HG03025 (cell line): ENCODE measurements around the gene SARS2.

Experiments used
- ATAC-seq: cut with Tn5 transposase; IDR thresholded peaks from one replicate; pipeline ENCODE4 v1.9.1; 2021; ENCODE audit warnings: mild to moderate bottlenecking, moderate library complexity; ENCODE audit not compliant: unreplicated experiment, low FRiP score

The SARS2 gene

DNA sequence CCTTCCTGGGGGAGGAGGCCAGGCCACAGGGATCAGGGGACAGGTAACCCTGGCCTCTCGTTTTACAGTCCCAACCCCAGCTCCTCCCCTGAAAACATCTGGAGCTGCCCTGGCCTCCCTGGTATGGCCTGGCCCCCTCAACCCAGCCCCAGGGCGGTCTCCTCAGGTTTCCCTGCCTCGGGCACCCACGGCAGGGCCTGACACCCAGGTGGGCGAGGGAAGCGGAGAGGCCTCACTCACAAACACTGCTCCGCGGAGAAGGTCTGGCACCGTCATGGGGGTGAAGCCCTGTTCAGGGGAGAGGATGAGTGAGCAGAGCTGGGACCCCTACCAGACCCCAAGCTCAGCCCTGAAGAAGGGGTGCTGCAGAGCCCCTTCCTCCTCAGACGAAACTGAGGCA lies 12.0 kb downstream of the SARS2 start:
- no peak for ATAC-seq

DNA sequence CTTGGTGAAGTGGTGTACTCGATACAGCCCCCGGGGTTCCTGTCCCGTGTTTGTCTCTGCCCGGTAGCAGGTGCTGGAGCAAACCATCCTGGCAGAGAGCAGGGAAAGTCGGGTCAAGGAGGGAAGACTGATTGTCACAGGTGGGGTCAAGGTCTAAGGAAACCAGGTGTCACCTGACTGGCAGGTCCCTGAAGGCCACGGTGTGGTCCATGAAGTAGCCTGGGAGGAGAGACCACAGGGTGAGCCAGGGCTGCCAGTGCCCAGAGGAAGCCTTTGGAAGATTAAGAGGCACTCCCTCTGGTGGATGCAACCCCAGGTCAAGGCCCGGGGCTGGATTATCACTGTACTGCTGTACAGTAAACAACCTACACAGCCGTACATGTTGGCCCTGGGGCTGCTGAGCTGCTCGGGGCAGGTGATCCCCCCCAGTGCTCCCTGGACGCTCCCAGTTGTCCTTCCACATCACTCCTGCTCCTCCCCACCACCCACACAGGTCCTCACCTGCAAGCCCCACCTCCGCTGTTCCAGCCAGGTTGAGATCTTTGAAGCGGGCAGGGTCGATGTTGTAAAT lies 12.6 kb downstream of the SARS2 start:
- ATAC-seq = no peak

DNA sequence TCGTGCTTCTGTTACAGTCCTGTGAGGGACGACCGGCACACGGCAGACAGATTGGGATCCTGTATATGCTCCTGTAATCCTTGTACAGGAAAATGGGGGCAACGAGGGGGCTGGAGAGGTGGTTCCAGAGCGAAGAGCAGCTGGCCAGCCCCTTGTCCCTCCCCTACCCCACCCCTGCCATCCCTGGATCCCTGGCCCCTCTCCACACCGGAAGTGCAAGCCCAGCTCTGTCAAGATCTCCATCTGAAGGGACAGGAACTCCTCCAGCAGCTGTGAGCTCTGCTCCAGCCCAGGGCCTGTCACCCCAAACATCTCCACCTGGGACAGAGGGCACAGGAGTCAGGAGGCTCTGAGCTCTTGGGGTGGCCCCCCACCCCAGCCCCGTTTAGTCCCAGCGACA lies 13.0 kb downstream of the SARS2 start:
- ATAC-seq = no peak

DNA sequence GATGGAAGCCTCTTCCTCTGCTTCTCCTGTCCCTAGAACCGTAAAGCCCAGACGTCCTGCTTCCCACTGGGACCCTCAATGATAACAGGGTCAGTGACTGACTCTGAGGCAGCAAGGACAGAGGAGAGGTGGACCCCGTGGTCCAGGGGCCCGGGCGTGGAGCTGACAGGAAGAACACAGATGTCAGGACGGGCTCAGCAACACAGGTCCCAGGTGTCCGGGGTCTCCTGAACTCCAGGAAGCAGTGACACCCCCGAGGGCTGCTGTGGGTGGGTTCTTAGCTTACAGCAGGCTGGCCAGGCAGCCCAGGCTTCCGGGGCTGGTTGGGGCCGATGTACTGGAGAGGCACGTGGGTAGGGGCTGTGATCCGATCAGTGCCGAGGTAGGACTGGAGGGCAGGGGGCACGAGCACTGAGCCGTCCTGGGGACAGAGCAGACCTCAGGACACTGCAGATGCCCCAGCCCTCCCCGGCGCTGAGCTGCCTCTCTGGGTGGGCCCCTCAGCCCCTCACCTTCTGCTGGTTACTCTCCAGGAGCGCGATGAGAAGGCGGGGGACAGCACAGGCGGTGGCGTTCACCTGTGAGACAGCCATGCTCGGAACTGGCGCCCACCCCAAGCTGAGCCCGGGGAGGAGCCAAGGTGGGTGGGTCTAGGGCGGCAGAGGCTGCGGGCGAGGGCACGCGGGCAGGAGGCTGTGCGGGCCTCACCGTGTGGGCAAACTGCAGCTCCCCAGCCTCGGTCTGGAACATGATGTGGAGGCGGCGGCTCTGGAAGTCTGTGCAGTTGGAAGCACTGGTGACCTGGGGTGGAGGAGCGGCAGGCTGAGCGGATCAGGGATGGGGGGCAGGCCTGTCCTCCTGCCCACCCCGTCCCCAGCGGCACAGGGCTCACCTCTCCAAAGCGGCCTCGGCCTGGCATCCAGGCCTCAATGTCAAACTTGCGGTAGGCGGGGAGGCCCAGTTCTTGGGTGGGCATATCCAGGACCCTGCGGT lies 14.9 kb downstream of the SARS2 start:
- ATAC-seq = no peak

DNA sequence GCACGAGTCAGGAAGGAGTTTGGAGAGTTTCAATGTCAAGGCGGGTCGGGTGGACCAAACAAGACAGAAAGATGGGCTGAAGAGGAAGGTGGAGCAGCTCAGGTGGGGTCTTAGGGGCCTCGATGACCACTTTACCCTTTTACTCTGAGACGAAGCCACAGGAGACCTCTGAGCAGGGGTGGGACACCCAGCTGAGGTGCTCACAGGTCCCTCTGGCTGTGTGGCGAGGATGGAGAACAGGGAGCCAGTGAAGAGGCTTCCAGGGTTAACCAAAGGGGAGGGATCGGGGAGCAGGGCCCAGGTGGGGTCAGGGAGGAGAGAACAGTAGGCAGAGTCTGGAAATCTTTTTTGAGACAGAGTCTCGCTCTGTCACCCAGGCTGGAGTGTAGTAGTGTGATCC lies 16.6 kb downstream of the SARS2 start:
- no peak for ATAC-seq

DNA sequence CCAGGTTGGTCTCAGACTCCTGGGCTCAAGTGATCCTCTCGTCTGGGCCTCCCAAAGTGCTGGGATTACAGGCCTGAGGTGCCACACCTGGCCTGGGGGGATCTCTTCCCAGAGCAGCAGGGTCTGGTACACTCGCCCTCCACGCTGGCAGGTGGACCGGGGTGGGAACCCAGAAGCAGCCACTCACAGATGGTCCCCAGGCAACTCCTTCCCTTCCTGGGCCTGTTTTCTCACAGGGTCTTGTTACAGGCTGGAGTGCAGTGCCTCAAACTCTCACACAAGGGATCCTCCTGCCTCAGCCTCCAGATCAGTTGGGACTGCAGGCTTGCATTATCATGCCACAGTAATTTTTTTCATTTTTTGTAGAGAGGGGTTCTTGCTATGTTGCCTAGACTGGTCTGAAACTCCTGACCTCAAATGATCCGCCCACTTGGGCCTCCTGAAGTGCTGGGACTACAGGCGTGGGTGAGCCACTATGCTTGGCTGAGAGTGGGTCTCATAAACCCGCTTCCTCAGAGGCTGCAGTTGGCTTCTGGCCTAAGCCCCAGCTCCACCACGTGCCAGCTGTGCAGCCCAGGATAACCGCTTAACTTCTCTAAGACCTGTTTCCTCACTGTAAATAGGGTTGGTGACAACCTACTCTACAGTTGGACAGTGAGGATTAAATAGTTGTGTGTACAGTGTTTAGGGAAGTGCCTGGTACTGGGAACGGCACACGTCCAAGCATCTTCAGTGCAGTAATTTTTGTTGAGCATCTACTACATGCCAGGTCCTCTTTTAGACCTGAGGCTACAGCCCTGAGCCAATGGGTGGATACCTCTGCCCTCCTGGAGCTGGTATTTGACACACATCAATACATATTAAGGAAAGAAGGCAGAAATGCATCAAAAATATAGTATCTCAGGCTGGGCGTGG lies 17.7 kb downstream of the SARS2 start:
- no peak for ATAC-seq

DNA sequence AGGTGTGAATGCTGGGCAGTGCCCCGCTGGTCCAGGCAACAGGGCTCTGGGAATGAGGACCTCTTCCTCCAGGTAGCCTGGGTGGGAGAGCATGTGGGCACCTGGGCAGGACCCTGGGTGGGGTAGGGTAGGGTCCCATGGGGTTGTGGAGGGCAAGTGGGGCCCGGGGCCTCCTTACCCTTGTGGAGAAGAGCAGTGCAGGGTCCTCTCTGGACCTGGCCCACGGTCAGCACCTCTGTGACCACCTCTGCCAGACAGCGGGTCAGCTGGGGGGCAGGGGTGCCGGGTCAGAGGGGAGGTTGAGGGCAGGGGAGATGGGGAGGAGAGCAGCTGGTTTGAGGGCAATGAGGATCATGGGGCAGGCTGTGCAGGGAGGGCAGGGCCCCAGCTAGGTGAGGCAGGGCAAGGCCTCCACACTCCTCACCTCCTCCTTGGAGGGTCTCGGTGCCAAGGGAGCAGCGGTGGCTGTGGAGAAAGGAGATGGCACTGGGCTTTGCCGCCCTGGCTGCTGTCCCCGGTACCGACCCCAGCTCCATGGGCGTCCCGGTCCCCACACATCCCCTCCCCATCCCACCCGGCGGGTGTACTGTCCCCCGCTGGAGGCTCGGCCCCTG lies 19.1 kb downstream of the SARS2 start:
- no peak for ATAC-seq

DNA sequence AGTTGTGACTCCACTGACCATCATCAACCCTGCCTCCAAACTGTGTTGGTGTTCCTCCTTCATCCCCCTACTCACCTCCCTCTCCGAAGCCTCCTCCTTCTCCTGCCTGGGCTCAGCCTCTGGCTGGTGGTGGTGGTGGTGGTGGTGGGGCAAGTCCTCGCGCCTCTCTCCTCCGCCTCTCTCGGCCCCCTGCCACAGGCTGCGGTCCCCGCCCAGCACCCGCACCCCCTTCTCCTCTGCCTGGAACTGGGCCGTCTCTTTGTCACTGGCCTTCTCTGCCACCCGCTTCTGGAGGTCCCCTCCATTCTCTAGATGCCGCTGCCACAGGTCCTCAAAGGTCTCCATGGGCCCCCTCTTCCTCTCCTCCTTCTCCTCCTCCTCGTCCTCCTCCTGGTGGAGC lies 20.1 kb downstream of the SARS2 start:
- no peak for ATAC-seq

DNA sequence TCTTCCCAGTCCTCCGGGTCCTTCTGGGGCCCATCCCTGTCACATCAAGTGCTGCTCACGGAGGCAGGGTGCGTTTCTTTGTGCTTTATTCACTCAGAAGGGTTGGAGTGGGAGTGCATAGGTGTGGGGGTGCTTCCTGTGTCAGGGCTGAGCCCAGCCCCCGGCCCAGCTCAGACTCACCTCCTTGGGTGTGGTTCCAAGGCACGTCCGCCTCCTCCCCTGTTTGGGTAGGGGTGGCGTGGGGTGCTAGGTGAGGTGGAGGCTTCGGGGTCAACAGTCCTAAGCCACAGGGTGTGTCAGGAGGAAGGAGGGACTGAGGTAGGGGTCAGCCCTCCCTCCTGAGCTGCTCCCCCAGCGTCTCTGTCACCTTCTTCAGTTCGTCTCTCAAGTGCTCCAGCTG lies 21.7 kb downstream of the SARS2 start:
- ATAC-seq = no peak

DNA sequence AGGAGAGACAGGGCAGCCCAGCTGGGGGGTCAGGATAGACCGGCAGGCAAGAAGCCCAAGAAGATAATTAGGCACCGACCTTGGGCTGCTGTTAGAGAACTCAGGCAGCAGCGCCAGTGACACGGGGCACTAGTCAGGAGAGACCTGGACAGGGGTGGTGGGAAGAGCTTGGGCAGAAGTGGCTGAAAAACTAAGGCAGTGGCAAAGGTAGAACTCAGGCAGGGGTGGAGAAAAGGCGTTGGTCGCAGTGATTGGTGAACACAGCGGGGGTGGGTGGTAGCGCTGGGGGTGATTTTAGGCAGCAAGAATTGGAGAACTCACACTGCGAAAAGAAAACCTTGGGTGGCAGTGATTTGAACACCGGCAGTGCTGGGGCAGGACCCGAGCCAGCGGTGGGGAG lies 22.9 kb downstream of the SARS2 start:
- ATAC-seq = no peak

DNA sequence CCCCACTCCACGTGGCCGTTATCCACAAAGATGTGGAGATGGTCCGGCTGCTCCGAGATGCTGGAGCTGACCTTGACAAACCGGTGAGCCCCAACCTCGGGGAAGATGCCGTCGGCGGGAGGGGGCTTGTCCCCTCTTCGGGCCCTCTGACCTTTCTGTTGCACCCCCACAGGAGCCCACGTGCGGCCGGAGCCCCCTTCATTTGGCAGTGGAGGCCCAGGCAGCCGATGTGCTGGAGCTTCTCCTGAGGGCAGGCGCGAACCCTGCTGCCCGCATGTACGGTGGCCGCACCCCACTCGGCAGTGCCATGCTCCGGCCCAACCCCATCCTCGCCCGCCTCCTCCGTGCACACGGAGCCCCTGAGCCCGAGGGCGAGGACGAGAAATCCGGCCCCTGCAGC lies 23.3 kb downstream of the SARS2 start:
- no peak for ATAC-seq

DNA sequence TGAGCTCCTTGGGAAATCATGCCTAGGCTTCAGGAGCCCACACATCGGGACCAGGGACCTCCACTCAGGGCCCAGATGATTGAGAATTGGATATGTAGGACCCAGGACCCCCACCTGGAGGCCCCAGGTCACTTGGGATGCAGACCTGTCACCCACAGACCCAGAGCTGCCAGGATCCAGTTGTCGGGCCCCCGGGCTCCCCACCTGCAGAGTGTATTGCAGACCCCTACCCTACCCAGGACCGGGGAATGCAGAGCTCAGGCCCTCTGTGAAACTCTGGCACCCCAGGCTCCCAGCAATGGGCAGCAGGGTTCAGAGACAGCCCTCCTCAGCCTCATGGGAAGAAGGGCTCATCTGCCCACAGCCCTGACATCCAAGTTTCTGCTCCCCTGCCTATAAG lies 24.9 kb downstream of the SARS2 start:
- no peak for ATAC-seq

DNA sequence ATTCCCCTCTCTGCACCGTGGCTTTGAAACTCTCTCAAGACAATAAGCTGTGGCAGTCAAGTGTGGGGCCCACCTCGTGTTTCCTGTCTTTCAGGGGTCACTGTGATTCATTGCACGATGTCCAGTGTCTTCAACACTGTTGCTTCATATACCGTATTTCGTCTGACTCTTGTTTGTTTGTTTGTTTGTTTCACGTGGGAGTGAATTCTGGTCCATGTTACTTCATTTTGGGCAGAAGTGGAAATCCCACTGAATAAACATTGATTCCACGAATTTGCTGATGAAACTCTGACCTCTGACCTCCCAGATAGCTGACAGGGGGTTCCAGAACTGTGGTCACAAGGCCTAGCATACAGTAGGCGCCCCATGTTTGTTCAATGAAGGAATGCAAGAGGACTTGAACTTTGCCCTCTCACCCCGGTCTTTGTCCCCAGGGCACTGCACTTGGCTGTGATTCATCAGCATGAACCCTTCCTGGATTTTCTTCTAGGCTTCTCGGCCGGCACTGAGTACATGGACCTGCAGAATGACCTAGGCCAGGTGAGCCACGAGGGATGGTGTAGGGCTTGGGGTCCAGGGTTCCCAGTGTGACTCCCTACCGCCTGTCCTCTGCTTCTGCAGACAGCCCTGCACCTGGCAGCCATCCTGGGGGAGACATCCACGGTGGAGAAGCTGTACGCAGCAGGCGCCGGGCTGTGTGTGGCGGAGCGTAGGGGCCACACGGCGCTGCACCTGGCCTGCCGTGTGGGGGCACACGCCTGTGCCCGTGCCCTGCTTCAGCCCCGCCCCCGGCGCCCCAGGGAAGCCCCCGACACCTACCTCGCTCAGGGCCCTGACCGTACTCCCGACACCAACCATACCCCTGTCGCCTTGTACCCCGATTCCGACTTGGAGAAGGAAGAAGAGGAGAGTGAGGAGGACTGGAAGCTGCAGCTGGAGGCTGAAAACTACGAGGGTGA lies 25.7 kb downstream of the SARS2 start:
- ATAC-seq = no peak

DNA sequence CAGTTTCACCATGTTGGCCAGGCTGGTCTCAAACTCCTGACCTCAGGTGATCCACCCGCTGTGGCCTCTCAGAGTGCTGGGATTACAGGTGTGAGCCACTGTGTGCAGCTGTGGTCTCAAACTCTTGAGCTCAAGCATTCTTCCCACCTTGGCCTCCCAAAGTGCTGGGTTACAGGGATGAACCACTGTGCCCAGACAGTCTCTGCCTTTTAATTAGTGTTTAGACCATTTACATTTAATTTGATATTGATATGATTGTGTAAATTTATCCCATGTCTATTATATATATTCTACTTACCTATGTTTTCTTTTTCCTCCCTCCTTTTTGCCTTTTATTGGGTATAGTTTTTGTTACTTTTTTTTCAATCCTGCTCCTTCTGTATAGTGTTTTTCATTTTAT lies 28.9 kb downstream of the SARS2 start:
- no peak for ATAC-seq

DNA sequence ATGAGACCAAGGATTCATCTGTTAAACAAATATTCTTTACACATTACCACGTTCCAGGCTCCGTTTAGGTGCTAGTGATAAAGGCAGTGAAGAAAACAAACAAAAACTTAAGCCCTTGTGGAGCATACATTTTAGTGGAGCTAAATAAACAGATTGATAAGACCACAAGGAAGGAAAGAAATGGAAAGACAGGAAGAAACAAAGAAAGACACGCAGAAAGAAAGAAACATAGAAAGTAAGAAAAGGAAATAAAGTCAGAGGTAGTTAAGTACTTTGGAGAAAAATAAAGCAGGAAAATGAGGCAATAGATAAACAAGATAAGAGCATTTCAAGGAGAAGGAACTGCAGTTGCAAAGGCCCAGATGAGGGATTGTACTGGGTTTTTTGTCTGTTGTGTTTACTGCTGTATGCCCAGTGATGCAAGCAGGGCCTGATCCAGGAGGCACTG lies 29.8 kb downstream of the SARS2 start:
- ATAC-seq = no peak

DNA sequence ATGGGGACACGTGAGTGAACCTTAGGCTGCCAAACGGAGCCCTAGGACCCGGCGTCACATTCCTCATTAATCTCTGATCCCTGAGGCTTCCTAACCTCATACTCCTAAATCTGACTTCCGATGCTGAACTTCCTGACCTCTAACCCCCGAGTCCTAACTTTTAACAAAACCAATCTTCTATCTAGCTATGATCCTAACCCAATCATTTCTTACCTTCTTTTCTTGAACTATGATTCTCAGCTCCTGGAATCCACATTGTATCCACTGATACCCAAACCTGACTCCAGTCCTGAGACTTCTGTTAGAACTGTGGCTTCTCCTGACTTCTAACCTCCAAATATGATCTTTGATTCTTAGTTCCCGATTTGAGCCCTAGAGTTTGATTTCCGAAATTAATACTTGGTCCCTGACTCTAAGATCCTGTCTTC lies 30.3 kb downstream of the SARS2 start:
- no peak for ATAC-seq

DNA sequence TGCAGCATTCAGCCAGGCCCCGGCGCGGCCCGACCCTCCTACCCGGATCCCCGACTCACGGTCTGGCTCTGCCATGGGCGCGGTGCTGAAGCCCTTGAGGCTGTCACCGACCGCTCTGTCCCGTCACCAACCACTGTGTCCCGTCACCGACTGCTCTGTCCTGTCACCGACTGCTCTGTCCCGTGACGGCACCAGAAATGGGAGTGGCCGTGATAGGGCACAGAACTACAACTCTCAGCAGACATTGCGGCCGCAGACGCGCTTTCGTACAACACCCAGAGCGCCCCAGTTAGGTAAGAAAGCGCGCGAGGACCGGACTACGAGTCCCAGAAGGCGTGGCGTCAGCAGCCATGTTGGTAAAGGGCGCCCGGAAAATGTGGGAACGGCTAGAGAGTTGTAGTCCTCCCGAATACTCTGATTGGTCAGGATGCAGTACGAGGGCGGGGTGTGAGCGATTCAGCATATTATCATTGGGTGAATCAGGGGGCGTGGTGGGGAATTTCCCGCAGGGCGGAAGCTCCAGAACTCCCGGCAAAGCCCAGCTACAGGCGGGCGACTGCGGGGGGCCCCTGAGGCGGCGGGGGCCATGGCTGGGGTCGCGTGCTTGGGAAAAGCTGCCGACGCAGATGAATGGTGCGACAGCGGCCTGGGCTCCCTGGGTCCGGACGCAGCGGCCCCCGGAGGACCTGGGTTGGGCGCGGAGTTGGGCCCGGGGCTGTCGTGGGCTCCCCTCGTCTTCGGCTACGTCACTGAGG lies 30.9 kb downstream of the SARS2 start, which contains the start of the genes NFKBIB and SIRT2:
TSS of gene NFKBIB (plus strand) at position 523 of the 755 bp plus-strand sequence. CDS start at position 587, 64 bp downstream.
TSS of gene SIRT2 (minus strand) at position 172 of the 755 bp plus-strand sequence. CDS start at position 75, 97 bp downstream.
- ATAC-seq = peak; percentile 95

DNA sequence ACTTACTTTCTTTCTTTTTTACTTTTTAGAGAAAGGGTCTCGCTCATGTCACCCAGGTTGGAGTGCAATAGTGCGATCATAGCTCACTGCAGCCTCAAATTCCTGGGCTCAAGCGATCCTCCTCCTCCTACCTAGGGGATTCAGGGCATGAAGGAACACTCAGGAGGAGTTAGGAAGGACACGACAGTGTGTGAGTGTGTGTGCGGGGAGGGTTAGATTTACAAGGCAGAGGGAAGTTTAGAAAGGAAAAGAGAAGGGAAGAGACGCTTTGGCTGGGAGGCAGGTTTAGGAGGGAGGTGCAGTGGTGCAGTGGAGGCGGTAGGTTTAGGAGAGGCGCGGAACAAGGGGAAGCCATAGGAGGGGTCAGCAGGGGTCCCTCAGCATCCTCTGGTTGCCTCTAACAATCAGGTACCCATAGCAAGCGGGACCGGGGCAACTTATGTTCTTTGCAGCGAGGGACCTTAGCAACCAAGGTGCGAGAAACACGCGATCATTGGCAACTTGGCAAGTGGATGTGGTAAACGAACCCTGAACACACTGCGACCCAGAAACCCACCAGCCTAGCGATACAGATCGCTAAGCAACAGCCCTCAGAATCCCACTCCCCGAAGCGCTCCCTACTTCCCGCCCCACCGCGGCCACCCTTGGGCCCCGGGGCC lies 31.6 kb downstream of the SARS2 start:
- ATAC-seq = no peak
